22Rv1 (cell line): ENCODE data around the gene GRM8.

Source experiments
- ZFX ChIP-seq: fragments of 450-650 bp; IDR thresholded peaks from 2 replicates; pipeline ENCODE4 v1.6.1; 2017; ENCODE audit warnings: antibody characterized with exemption, borderline replicate concordance
- TF ChIP-seq, protein P1 (sequence below): fragments of 450-650 bp; IDR thresholded peaks from 2 replicates; pipeline ENCODE4 v1.5.1; 2017; ENCODE audit warnings: mild to moderate bottlenecking

DNA sequence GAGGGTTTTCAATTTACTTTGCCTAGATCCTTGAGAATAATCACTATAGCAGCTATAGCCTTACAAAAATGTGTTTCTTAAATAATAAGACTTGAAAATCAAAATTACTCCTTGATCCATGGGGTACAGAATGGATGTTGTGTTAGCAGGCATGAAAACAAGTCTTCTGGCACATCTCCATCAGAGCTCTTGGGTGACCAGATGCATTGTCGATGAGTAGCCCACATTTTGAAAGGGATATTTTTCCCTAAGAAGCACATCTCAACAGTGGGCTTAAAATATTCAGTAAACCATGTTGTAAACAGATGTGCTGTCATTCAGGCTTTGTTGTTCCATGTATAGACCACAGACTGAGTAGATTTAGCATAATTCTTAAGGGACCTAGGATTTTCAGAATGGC, 827.8 kb downstream of the GRM8 start:
- TF ChIP-seq, protein P1, sequence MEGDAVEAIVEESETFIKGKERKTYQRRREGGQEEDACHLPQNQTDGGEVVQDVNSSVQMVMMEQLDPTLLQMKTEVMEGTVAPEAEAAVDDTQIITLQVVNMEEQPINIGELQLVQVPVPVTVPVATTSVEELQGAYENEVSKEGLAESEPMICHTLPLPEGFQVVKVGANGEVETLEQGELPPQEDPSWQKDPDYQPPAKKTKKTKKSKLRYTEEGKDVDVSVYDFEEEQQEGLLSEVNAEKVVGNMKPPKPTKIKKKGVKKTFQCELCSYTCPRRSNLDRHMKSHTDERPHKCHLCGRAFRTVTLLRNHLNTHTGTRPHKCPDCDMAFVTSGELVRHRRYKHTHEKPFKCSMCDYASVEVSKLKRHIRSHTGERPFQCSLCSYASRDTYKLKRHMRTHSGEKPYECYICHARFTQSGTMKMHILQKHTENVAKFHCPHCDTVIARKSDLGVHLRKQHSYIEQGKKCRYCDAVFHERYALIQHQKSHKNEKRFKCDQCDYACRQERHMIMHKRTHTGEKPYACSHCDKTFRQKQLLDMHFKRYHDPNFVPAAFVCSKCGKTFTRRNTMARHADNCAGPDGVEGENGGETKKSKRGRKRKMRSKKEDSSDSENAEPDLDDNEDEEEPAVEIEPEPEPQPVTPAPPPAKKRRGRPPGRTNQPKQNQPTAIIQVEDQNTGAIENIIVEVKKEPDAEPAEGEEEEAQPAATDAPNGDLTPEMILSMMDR = no peak
- TF ChIP-seq ZFX = no peak
